HepG2 (cell line): Measurements from ENCODE around the gene RBBP6. TPM values are rescaled to one million over a fixed set of nuclear protein-coding genes. Genes with fewer than 3 reads are reported as not detected.
A peak's percentile ranks its signal among the peaks of the same experiment; 100 is the strongest.

Experiments used
- ATAC-seq: fragments of 200-7000 bp; cut with Tn5 transposase; 3 replicates; pipeline ENCODE4 v1.9.1; 2020; ENCODE audit warnings: mild to moderate bottlenecking, moderate library complexity
- BruUV-seq: library from RNA; stranded (reverse); fragments of 400-500 nt; replicated peaks from 2 replicates; lab custom pipeline; 2021; lab: Mats Ljungman, UMichigan
- CTCF ChIA-PET: fragments of 300-600 bp; formaldehyde crosslinking; extraction: SDS; loops from one replicate; lab custom pipeline; 2021; ENCODE audit warnings: low total read pairs, inconsistent platforms, low intra/inter-chr PET ratio; lab: Yijun Ruan, JAX
- POLR2A ChIA-PET: fragments of 350-600 bp; sonication (Branson Sonifier 250); formaldehyde crosslinking; loops from one replicate; lab custom pipeline; 2020; ENCODE audit warnings: antibody characterized with exemption, inconsistent platforms; lab: Yijun Ruan, JAX
- DNase-seq: peaks from one replicate; pipeline ENCODE4 v3.0.0-alpha.2; 2015; ENCODE audit warnings: low spot score
- FAIRE-seq: peaks from 3 replicates; lab custom pipeline; 2011; peaks lifted over from hg19 to GRCh38; lab: Jason Lieb, UNC
- H2AFZ ChIP-seq: one replicate; pipeline ENCODE4 v1.6.1; 2011; ENCODE audit warnings: low read length, inconsistent platforms
- H3K27ac ChIP-seq: fragments of 300-600 bp; 3 replicates; pipeline ENCODE4 v1.8.0; 2011; ENCODE audit warnings: mixed run types, mild to moderate bottlenecking, mixed read lengths, low read length, inconsistent platforms; ENCODE audit not compliant: insufficient read depth; ENCODE audit errors: extremely low read length
- H3K27me3 ChIP-seq, 2 experiments: fragments of 200-600 bp in 1 of 2; 2 replicates in 1 of 2; 3 replicates in 1 of 2; pipeline versions ENCODE4 v1.6.0 to v1.8.0; 2011; ENCODE audit warnings: low read length in 2 of 2, mild to moderate bottlenecking in 2 of 2, moderate library complexity in 2 of 2, inconsistent platforms in 1 of 2; ENCODE audit not compliant: insufficient read depth in 2 of 2, control insufficient read depth in 1 of 2
- H3K36me3 ChIP-seq, 2 experiments: fragments of 200-600 bp in 1 of 2; replicated peaks in 1 of 2; 2 replicates in 1 of 2; 3 replicates in 1 of 2; pipeline versions ENCODE4 v1.5.1 to v1.8.0; 2011; ENCODE audit warnings: low read length in 2 of 2, inconsistent platforms in 1 of 2; ENCODE audit not compliant: insufficient read depth in 2 of 2, control insufficient read depth in 1 of 2
- H3K4me1 ChIP-seq: 2 replicates; pipeline ENCODE4 v1.5.1; 2012; ENCODE audit warnings: low read length, inconsistent platforms; ENCODE audit not compliant: insufficient read depth
- H3K4me2 ChIP-seq: 2 replicates; pipeline ENCODE4 v1.6.0; 2011; ENCODE audit warnings: low read depth, low read length, inconsistent platforms
- H3K4me3 ChIP-seq, 3 experiments: fragments of 200-600 bp in 1 of 3; sonication (generic), shearing (Covaris generic) in 1 of 3; replicated peaks in 1 of 3; 2 replicates each; pipeline ENCODE4 v1.5.1; 2011 to 2016; ENCODE audit warnings: low read length in 3 of 3, inconsistent platforms in 2 of 3, low read depth in 2 of 3, mild to moderate bottlenecking in 2 of 3, control low read depth in 1 of 3, mixed read lengths in 1 of 3; ENCODE audit not compliant: insufficient read depth in 1 of 3
- H3K79me2 ChIP-seq: one replicate; pipeline ENCODE4 v1.6.1; 2011; ENCODE audit warnings: low read length, inconsistent platforms; ENCODE audit not compliant: insufficient read depth
- H3K9ac ChIP-seq: 2 replicates; pipeline ENCODE4 v1.6.0; 2011; ENCODE audit warnings: mild to moderate bottlenecking, low read depth, low read length, inconsistent platforms; ENCODE audit not compliant: insufficient read depth
- H3K9me3 ChIP-seq: 2 replicates; pipeline ENCODE4 v1.5.1; 2012; ENCODE audit warnings: mild to moderate bottlenecking, low read length
- H4K20me1 ChIP-seq: 2 replicates; pipeline ENCODE4 v1.6.0; 2011; ENCODE audit warnings: inconsistent platforms, mild to moderate bottlenecking, low read length, moderate library complexity; ENCODE audit not compliant: insufficient read depth
- ASH2L ChIP-seq: fragments of 300-600, 200-600 bp; sonication (generic); IDR thresholded peaks from 2 replicates; pipeline ENCODE4 v1.7.0; 2017; ENCODE audit warnings: low read depth, mild to moderate bottlenecking, moderate library complexity, mixed read lengths, low read length; ENCODE audit not compliant: insufficient read length
- RXRB ChIP-seq: IDR thresholded peaks from 2 replicates; pipeline ENCODE4 v1.6.1; 2016; ENCODE audit warnings: borderline replicate concordance, missing genetic modification reagents, missing compliant biosample characterization
- TCF12 ChIP-seq, 2 experiments: fragments of 450-650 bp in 1 of 2; sonication (generic) in 1 of 2; formaldehyde crosslinking in 1 of 2; IDR thresholded peaks; 2 replicates each; pipeline versions ENCODE4 v1.6.1 to v1.8.0; 2017 to 2022; ENCODE audit warnings: antibody characterized with exemption in 1 of 2, mild to moderate bottlenecking in 1 of 2, missing genetic modification reagents in 1 of 2, moderate library complexity in 1 of 2
- TSC22D2 ChIP-seq: sonication (generic); formaldehyde crosslinking; IDR thresholded peaks from 2 replicates; pipeline ENCODE4 v1.5.1; 2020; ENCODE audit warnings: missing genetic modification reagents, mild to moderate bottlenecking, borderline replicate concordance
- ZNF563 ChIP-seq: sonication (generic); formaldehyde crosslinking; IDR thresholded peaks from 2 replicates; pipeline ENCODE4 v1.8.0; 2022; ENCODE audit warnings: mild to moderate bottlenecking, moderate library complexity, missing genetic modification reagents
- WGBS: methylation state at CpG from one replicate; pipeline ENCODE4 v1.1.6; 2017; ENCODE audit warnings: low lambda C conversion rate; 5-methylcytosine and 5-hydroxymethylcytosine counted together
- in situ Hi-C: cut with HindIII; loops from 2 replicates; pipeline ENCODE4 v1.10.0; 2017; ENCODE audit warnings: low pct_unique_long_range_greater_than_20kb; ENCODE audit not compliant: extremely low pct_ligation_motif_present
- intact Hi-C: fragments of 100-400 bp; cut with micrococcal nuclease; formaldehyde crosslinking; loops from one replicate; pipeline ENCODE4 v1.10.0; 2022; ENCODE audit not compliant: unreplicated experiment
- polyA plus RNA-seq, 8 experiments: library from polyadenylated mRNA; depleted of rRNA in 3 of 8; stranded (reverse) in 7 of 8; unstranded in 1 of 8; fragments of >200 nt; fragmentation: Illumina TruSeq in 4 of 8; extraction: Trizol in 4 of 8; gene quantifications; 2 replicates each; pipeline versions ENCODE4 v1.2.1 to v1.2.3, GENCODE V29; 2011 to 2016; ENCODE audit warnings: low read depth in 4 of 8, missing spikeins in 1 of 8, mixed read lengths in 1 of 8; ENCODE audit not compliant: insufficient read depth in 1 of 8
- total RNA-seq, 5 experiments: library from RNA; depleted of rRNA; stranded (reverse); fragments of >200 nt; fragmentation: Illumina TruSeq; extraction: Trizol; gene quantifications; 2 replicates each; pipeline ENCODE4 v1.2.3, GENCODE V29; 2016; ENCODE audit warnings: low read depth in 1 of 5
- TF ChIP-seq, protein P1 (sequence below): sonication (generic); formaldehyde crosslinking; IDR thresholded peaks from 2 replicates; pipeline ENCODE4 v1.4.0; 2020; ENCODE audit warnings: missing genetic modification reagents
- TF ChIP-seq, protein P2 (sequence below): sonication (generic); formaldehyde crosslinking; IDR thresholded peaks from 2 replicates; pipeline ENCODE4 v1.5.1; 2020; ENCODE audit warnings: mild to moderate bottlenecking, moderate library complexity, missing genetic modification reagents
- TF ChIP-seq, protein P3 (sequence below): sonication (generic); formaldehyde crosslinking; IDR thresholded peaks from 2 replicates; pipeline ENCODE4 v1.4.0; 2020; ENCODE audit warnings: mild to moderate bottlenecking, missing genetic modification reagents

Gene RBBP6
- total and polyA plus RNA-seq, 2 of the 13 experiments (the other 11 are each of a cell fraction or from before 2014, with no cell fraction given) = 37.1 to 70.9 TPM

DNA sequence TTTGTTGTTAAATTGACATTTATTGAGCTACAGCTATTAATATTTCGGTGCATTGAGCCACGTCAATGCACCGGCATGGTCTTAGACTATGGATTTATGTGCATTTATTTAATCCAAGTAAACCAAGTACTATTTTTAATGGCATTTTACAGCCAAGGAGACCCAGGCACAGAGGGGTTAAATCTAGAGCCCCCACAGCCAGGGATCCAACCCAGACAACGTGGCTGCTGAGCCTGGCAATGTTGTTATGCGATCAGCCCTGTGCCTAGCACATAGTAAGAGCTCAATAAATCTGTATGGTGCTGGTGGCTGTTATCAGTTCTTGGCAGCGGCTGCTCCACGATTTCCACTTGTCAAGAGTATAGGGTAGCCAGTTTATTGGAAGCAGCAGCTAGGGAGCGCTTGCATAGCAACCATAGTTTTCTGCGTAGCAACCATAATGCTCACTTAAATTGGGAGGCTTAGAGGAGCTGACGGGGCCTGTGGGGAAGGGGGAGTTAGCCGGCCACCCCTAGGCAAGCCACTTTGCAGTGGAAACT, 541 bp upstream of the RBBP6 start (continued):
- TF ChIP-seq, protein P1, sequence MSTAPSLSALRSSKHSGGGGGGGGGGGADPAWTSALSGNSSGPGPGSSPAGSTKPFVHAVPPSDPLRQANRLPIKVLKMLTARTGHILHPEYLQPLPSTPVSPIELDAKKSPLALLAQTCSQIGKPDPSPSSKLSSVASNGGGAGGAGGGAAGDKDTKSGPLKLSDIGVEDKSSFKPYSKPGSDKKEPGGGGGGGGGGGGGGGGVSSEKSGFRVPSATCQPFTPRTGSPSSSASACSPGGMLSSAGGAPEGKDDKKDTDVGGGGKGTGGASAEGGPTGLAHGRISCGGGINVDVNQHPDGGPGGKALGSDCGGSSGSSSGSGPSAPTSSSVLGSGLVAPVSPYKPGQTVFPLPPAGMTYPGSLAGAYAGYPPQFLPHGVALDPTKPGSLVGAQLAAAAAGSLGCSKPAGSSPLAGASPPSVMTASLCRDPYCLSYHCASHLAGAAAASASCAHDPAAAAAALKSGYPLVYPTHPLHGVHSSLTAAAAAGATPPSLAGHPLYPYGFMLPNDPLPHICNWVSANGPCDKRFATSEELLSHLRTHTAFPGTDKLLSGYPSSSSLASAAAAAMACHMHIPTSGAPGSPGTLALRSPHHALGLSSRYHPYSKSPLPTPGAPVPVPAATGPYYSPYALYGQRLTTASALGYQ (CRISPR knock-in tag) = no peak
- TF ChIP-seq, protein P2, sequence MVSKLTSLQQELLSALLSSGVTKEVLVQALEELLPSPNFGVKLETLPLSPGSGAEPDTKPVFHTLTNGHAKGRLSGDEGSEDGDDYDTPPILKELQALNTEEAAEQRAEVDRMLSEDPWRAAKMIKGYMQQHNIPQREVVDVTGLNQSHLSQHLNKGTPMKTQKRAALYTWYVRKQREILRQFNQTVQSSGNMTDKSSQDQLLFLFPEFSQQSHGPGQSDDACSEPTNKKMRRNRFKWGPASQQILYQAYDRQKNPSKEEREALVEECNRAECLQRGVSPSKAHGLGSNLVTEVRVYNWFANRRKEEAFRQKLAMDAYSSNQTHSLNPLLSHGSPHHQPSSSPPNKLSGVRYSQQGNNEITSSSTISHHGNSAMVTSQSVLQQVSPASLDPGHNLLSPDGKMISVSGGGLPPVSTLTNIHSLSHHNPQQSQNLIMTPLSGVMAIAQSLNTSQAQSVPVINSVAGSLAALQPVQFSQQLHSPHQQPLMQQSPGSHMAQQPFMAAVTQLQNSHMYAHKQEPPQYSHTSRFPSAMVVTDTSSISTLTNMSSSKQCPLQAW (CRISPR knock-in tag) = peak; percentile 3; the same call in 1 of the 2 replicates

DNA sequence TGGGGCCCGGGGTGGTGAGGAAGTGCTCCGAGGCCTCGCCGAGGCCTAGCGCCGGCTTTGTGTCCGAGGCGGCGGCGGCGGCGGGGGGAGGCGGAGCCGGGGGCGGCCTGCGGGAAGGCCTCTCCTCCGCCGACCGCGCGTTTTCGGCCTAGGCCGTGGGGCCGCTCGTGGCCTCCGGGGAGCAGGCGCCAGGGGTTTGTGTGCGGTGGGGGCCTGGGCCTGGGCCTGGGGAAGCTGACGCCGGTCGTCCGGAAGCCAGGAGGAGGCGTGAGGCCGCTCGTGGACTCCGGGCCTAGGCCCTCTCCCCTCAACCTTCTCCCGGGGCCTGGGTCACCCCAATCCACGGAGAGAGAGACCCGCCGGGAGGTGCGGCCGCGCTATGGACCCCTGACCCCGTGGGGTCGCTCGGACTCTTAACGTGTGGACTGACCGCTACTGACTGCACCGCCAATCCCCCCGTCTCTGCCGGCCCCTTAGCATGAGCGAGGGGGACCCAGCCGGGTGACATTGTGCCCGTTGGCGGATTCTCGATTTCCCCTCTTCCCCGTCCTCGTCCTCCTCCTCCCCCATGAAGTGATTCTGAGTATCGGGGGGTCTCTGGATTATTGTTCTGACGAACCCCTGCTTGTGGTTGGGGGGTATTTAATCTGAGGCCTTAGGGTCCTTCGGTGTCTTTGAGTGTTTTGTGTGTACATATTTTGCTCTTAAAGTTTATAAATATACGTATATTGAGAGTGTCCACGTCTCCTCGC, 660 bp downstream of the RBBP6 start:
- ChIA-PET POLR2A (interaction anchor here (1.0 to 2.8 kb wide), 3 partner anchors 10 to 718 kb away, joined by 3 to 17 read pairs (median 4); partner anchors contain the start of gene ZKSCAN2), CTCF (interaction anchor here (3.3 kb wide), 1 partner anchor 23 kb away, joined by 15 read pairs; no protein-coding TSS in a partner anchor)
- Histone ChIP-seq H3K36me3 (peaks cover 0 to 10% of the 10 kb centered on the region in 2 experiments; a peak in 3 of 5 replicates), H3K4me3 (peak overlapping the region; percentile 95 to 96 (median 95)), H3K4me2 (peak overlapping the region; percentile 85), H3K4me1 (peaks cover 73% of the 10 kb centered on the region), H3K27ac (peak overlapping the region; percentile 96), H3K9me3 (no peaks in the 10 kb centered on the region), H4K20me1 (peaks cover 46% of the 10 kb centered on the region), H3K79me2 (peaks cover 55% of the 10 kb centered on the region), H2AFZ (no peak overlapping the region), H3K9ac (peak overlapping the region; percentile 99), H3K27me3 (no peaks in the 10 kb centered on the region; a peak in 1 of 5 replicates)
- BruUV-seq = no TSS peak
- DNase-seq (no peak), ATAC-seq (peak; percentile 42), FAIRE-seq (no peak)
- intact Hi-C loops (loop anchor here (1.0 to 5.0 kb wide), 3 partner anchors 23 to 191 kb away; no protein-coding TSS in a partner anchor), in situ Hi-C loops (no loop called here)
- WGBS = under 1% methylated on average over 21 of the region's 64 CpGs
- TF ChIP-seq RXRB (CRISPR knock-in tag) = 0 out of 2 replicates have a peak, but pooled peaks have one; percentile 24
- TF ChIP-seq ASH2L = peak; percentile 83
- peak; percentile 95 for TF ChIP-seq ZNF563 (CRISPR knock-in tag)
- TF ChIP-seq, protein P3, sequence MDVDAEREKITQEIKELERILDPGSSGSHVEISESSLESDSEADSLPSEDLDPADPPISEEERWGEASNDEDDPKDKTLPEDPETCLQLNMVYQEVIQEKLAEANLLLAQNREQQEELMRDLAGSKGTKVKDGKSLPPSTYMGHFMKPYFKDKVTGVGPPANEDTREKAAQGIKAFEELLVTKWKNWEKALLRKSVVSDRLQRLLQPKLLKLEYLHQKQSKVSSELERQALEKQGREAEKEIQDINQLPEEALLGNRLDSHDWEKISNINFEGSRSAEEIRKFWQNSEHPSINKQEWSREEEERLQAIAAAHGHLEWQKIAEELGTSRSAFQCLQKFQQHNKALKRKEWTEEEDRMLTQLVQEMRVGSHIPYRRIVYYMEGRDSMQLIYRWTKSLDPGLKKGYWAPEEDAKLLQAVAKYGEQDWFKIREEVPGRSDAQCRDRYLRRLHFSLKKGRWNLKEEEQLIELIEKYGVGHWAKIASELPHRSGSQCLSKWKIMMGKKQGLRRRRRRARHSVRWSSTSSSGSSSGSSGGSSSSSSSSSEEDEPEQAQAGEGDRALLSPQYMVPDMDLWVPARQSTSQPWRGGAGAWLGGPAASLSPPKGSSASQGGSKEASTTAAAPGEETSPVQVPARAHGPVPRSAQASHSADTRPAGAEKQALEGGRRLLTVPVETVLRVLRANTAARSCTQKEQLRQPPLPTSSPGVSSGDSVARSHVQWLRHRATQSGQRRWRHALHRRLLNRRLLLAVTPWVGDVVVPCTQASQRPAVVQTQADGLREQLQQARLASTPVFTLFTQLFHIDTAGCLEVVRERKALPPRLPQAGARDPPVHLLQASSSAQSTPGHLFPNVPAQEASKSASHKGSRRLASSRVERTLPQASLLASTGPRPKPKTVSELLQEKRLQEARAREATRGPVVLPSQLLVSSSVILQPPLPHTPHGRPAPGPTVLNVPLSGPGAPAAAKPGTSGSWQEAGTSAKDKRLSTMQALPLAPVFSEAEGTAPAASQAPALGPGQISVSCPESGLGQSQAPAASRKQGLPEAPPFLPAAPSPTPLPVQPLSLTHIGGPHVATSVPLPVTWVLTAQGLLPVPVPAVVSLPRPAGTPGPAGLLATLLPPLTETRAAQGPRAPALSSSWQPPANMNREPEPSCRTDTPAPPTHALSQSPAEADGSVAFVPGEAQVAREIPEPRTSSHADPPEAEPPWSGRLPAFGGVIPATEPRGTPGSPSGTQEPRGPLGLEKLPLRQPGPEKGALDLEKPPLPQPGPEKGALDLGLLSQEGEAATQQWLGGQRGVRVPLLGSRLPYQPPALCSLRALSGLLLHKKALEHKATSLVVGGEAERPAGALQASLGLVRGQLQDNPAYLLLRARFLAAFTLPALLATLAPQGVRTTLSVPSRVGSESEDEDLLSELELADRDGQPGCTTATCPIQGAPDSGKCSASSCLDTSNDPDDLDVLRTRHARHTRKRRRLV = peak; percentile 85; the same call in 1 of the 2 replicates
- no peak for TF ChIP-seq TCF12 (IDR thresholded peaks at IDR 0.05)
- TF ChIP-seq TCF12 (CRISPR knock-in tag; IDR thresholded peaks at IDR 0.05) = peak; percentile 89
- peak; percentile 1; the same call in 1 of the 2 replicates for TF ChIP-seq TSC22D2
